Measurements from ENCODE around the gene ANKS1B. TPM values are rescaled to one million over a fixed set of nuclear protein-coding genes. Genes with fewer than 3 reads are reported as not detected.

Gene ANKS1B
- total RNA-seq, 2 donors from 2014 or later, result 45.5 to 65.9 TPM

DNA sequence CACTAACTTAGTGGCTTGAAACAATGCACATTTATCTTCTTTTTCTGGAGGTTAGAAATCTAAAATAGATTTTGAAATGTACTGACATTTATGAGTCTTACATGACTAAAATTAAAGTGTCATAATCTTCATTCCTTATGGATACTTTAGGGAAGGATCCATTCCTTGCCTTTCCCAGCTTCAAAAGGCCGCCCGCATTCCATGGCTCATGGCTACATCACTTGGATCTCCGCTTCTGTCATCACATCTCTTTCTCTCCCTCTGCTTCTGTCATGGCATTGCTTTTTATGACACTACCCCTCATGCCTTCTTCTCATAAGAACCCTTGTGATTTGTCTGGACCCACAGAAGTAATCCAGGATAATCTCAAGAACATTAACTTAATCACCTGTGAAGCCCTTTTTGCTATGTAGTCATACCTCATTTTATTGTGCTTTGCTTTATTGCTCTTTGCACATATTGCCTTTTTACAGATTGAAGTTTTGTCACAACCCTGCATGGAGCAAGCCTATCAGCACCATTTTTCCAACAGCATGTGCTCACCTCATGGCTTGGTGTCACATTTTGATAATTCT lies 270.7 kb downstream of the ANKS1B start:
- no peaks in the 10 kb centered on the region for H3K4me1 ChIP-seq (ENCODE audit: control insufficient read depth in 1 of 2, low read depth in 2 of 2)
- no peak overlapping the region for H3K27ac ChIP-seq
- H3K9me3 ChIP-seq, result peaks cover 16% of the 10 kb centered on the region
- no peak overlapping the region for H3K4me3 ChIP-seq
- no peak for DNase-seq (ENCODE audit: low spot score)
- TF ChIP-seq, protein P1, sequence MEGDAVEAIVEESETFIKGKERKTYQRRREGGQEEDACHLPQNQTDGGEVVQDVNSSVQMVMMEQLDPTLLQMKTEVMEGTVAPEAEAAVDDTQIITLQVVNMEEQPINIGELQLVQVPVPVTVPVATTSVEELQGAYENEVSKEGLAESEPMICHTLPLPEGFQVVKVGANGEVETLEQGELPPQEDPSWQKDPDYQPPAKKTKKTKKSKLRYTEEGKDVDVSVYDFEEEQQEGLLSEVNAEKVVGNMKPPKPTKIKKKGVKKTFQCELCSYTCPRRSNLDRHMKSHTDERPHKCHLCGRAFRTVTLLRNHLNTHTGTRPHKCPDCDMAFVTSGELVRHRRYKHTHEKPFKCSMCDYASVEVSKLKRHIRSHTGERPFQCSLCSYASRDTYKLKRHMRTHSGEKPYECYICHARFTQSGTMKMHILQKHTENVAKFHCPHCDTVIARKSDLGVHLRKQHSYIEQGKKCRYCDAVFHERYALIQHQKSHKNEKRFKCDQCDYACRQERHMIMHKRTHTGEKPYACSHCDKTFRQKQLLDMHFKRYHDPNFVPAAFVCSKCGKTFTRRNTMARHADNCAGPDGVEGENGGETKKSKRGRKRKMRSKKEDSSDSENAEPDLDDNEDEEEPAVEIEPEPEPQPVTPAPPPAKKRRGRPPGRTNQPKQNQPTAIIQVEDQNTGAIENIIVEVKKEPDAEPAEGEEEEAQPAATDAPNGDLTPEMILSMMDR (IDR thresholded peaks at IDR 0.05), result no peak
- no peak for ATAC-seq (ENCODE audit: insufficient number of reproducible peaks, low FRiP score, low read depth)
- no peaks in the 10 kb centered on the region for H3K27me3 ChIP-seq (replicated peaks; ENCODE audit: insufficient read depth)
- H3K36me3 ChIP-seq, result no peaks in the 10 kb centered on the region

DNA sequence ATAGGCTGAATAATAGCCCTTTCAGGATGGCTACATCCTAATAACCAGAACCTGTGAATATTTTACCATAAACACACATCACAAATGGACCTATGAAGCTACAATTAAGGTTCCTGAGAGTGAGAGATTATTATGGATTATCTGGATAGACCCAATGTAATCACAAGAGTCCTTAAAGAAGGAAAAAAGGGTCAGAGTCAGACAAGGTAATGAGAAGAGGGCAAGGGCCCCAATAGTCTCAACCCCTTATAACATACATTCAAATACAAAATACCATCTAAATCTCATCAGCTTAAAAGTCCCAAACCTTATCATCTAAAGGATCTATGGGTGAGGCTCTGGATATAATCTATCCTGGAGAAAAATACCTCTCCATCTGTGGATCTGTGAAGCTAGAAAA lies 272.5 kb downstream of the ANKS1B start:
- TF ChIP-seq, protein P1 (IDR thresholded peaks at IDR 0.05), result no peak
- no peak for ATAC-seq (ENCODE audit: insufficient number of reproducible peaks, low FRiP score, low read depth)
- Histone ChIP-seq H3K27ac (no peak overlapping the region), H3K36me3 (no peaks in the 10 kb centered on the region), H3K27me3 (replicated peaks; ENCODE audit: insufficient read depth) (no peaks in the 10 kb centered on the region), H3K9me3 (peaks cover 16% of the 10 kb centered on the region), H3K4me3 (no peak overlapping the region), H3K4me1 (ENCODE audit: control insufficient read depth in 1 of 2, low read depth in 2 of 2) (no peaks in the 10 kb centered on the region)
- DNase-seq (ENCODE audit: low spot score), result no peak

DNA sequence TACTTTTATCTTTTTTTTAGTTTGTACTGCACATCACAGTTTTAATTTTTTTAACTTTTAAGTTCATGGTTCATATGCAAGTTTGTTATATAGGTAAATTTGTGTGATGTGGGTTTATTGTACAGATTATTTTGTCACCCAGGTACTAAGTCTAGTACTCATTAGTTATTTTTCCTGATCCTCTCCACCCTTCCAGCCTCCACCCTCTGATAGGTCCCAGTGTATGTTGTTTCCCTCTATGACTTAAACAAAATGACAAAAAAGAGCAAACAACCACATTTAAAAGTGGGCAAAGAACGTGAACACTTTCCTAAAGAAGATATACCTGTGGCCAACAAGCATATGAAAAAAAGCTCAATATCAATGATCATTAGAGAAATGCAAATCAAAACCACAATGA lies 273.5 kb downstream of the ANKS1B start:
- DNase-seq (ENCODE audit: low spot score) (no peak), ATAC-seq (ENCODE audit: insufficient number of reproducible peaks, low FRiP score, low read depth) (no peak)
- Histone ChIP-seq H3K36me3 (no peaks in the 10 kb centered on the region), H3K9me3 (peaks cover 16% of the 10 kb centered on the region), H3K4me3 (no peak overlapping the region), H3K27ac (no peak overlapping the region), H3K27me3 (replicated peaks; ENCODE audit: insufficient read depth) (no peaks in the 10 kb centered on the region), H3K4me1 (ENCODE audit: control insufficient read depth in 1 of 2, low read depth in 2 of 2) (no peaks in the 10 kb centered on the region)
- TF ChIP-seq, protein P1 (IDR thresholded peaks at IDR 0.05), result no peak

DNA sequence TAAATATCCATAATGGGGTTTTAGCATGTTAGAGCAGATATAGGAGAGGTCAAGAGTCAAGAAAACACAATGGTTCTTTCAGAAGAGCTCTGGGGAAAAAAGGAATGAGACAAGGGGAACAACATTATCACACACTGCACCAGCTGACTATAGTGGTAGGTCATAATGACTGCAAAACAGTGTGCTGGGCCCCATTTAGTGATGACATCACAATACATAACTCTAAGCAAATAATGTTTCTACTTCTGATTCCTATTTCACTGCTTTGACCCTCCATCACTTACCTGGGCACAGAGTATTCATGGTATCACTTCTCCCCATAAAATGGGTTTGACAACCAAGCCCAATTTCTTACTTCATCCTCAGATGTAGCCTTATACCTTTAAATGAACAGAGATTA lies 275.1 kb downstream of the ANKS1B start:
- H3K9me3 ChIP-seq, result peaks cover 16% of the 10 kb centered on the region
- H3K27me3 ChIP-seq (replicated peaks; ENCODE audit: insufficient read depth), result no peaks in the 10 kb centered on the region
- no peaks in the 10 kb centered on the region for H3K36me3 ChIP-seq
- H3K27ac ChIP-seq, result no peak overlapping the region
- ATAC-seq (ENCODE audit: insufficient number of reproducible peaks, low FRiP score, low read depth) (no peak), DNase-seq (ENCODE audit: low spot score) (no peak)
- H3K4me3 ChIP-seq, result no peak overlapping the region
- no peaks in the 10 kb centered on the region for H3K4me1 ChIP-seq (ENCODE audit: control insufficient read depth in 1 of 2, low read depth in 2 of 2)
- TF ChIP-seq, protein P1 (IDR thresholded peaks at IDR 0.05), result no peak

DNA sequence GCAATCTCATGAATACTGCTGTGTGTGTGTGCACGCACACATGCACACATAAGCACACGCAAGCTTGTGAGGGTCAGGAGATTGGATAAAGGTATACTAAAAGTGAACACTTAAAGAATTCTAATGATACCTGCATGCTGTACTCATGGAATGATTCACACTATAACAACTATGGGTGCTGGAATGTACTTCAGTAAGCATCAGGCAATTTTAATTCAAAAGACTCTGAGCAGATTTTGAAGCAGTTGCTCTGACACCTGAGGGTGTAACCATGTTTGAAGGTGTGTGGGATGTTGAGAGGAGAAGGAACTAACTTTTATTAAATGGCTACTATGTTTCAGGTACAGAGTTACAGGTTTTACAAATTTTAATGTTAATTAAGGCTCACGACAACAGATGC lies 275.6 kb downstream of the ANKS1B start:
- Histone ChIP-seq H3K4me3 (no peak overlapping the region), H3K36me3 (no peaks in the 10 kb centered on the region), H3K27me3 (replicated peaks; ENCODE audit: insufficient read depth) (no peaks in the 10 kb centered on the region), H3K27ac (no peak overlapping the region), H3K4me1 (ENCODE audit: control insufficient read depth in 1 of 2, low read depth in 2 of 2) (no peaks in the 10 kb centered on the region), H3K9me3 (peaks cover 16% of the 10 kb centered on the region)
- TF ChIP-seq, protein P1 (IDR thresholded peaks at IDR 0.05), result no peak
- ATAC-seq (ENCODE audit: insufficient number of reproducible peaks, low FRiP score, low read depth) (no peak), DNase-seq (ENCODE audit: low spot score) (no peak)
